SK-N-SH (cell line): ENCODE results near the gene TMEM184A. TPM values are rescaled to one million over a fixed set of nuclear protein-coding genes. Genes with fewer than 3 reads are reported as not detected.

ENCODE experiments used
- CTCF ChIA-PET: fragments of 300-600, 350-600 bp; formaldehyde crosslinking; extraction: SDS; loops from one replicate; lab custom pipeline; 2021; lab: Yijun Ruan, JAX
- POLR2A ChIA-PET: fragments of 350-600 bp; sonication (Branson Sonifier 250); formaldehyde crosslinking; extraction: SDS; loops from one replicate; lab custom pipeline; 2020; ENCODE audit warnings: antibody characterized with exemption, inconsistent platforms; lab: Yijun Ruan, JAX
- DNase-seq: peaks from one replicate; pipeline ENCODE4 v3.0.0; 2012
- H2AFZ ChIP-seq: fragments of 200-600 bp; sonication (generic); 2 replicates; pipeline ENCODE4 v1.8.1; 2016; ENCODE audit warnings: antibody characterized with exemption, mild to moderate bottlenecking, low read depth
- H3F3A ChIP-seq: fragments of 200-600 bp; sonication (generic); replicated peaks from 2 replicates; pipeline ENCODE3; 2016; ENCODE audit warnings: antibody characterized with exemption, mild to moderate bottlenecking; ENCODE audit not compliant: insufficient read depth
- H3K27ac ChIP-seq, 2 experiments: fragments of 200-500 bp in 1 of 2; fragments of 200-600 bp in 1 of 2; sonication (Bioruptor generic) in 1 of 2; sonication (generic), shearing (Covaris generic) in 1 of 2; 2 replicates each; pipeline versions ENCODE4 v1.5.1 to v1.6.1; 2014 to 2016; ENCODE audit warnings: low read depth in 2 of 2, inconsistent platforms in 1 of 2, low read length in 1 of 2, mild to moderate bottlenecking in 1 of 2, mixed read lengths in 1 of 2
- H3K27me3 ChIP-seq: fragments of 200-600 bp; sonication (generic), shearing (Covaris generic); 2 replicates; pipeline ENCODE4 v1.6.1; 2016; ENCODE audit warnings: mixed run types; ENCODE audit not compliant: insufficient read depth
- H3K36me3 ChIP-seq, 2 experiments: fragments of 200-500 bp in 1 of 2; fragments of 200-600 bp in 1 of 2; sonication (Bioruptor generic) in 1 of 2; sonication (generic) in 1 of 2; replicated peaks in 1 of 2; 2 replicates each; pipeline versions ENCODE3 to v1.5.1; 2014 to 2016; ENCODE audit warnings: low read length in 1 of 2, mild to moderate bottlenecking in 1 of 2; ENCODE audit not compliant: insufficient read depth in 2 of 2, control insufficient read depth in 1 of 2
- H3K4me1 ChIP-seq, 2 experiments: fragments of 200-500 bp in 1 of 2; fragments of 200-600 bp in 1 of 2; sonication (Bioruptor generic) in 1 of 2; sonication (generic), shearing (Covaris generic) in 1 of 2; 2 replicates each; pipeline versions ENCODE4 v1.5.1 to v1.6.1; 2014 to 2016; ENCODE audit warnings: low read depth in 1 of 2, low read length in 1 of 2, mixed run types in 1 of 2; ENCODE audit not compliant: insufficient read depth in 2 of 2, control insufficient read depth in 1 of 2
- H3K4me2 ChIP-seq: fragments of 200-600 bp; sonication (generic), shearing (Covaris generic); 2 replicates; pipeline ENCODE4 v1.6.1; 2017; ENCODE audit warnings: mixed run types
- H3K4me3 ChIP-seq, 2 experiments: fragments of 200-500 bp in 1 of 2; fragments of 200-600 bp in 1 of 2; sonication (Bioruptor generic) in 1 of 2; sonication (generic), shearing (Covaris generic) in 1 of 2; 2 replicates each; pipeline versions ENCODE4 v1.5.1 to v1.8.1; 2014 to 2016; ENCODE audit warnings: low read depth in 2 of 2, inconsistent platforms in 1 of 2, low read length in 1 of 2, mild to moderate bottlenecking in 1 of 2, mixed read lengths in 1 of 2, moderate library complexity in 1 of 2
- H3K79me2 ChIP-seq: fragments of 200-600 bp; sonication (generic); 2 replicates; pipeline ENCODE4 v1.8.1; 2017; ENCODE audit warnings: mild to moderate bottlenecking; ENCODE audit not compliant: insufficient read depth
- H3K9ac ChIP-seq: fragments of 200-600 bp; sonication (generic); 2 replicates; pipeline ENCODE4 v1.6.1; 2017; ENCODE audit warnings: mixed run types
- H3K9me2 ChIP-seq: fragments of 200-600 bp; sonication (generic); 2 replicates; pipeline ENCODE4 v1.6.1; 2017; ENCODE audit warnings: mixed run types
- H3K9me3 ChIP-seq: fragments of 200-600 bp; sonication (generic); 2 replicates; pipeline ENCODE4 v1.6.1; 2017; ENCODE audit warnings: mixed run types, mild to moderate bottlenecking, moderate library complexity
- H4K20me1 ChIP-seq: fragments of 200-600 bp; sonication (generic); 2 replicates; pipeline ENCODE4 v1.6.1; 2017; ENCODE audit warnings: mild to moderate bottlenecking, mixed run types; ENCODE audit not compliant: insufficient read depth
- ELF1 ChIP-seq: IDR thresholded peaks from 2 replicates; pipeline ENCODE4 v1.4.0; 2012
- EZH2phosphoT487 ChIP-seq: fragments of 200-600 bp; sonication (generic); IDR thresholded peaks from 2 replicates; pipeline ENCODE4 v1.6.1; 2017; ENCODE audit warnings: low read depth, mixed run types, mild to moderate bottlenecking, antibody characterized with exemption, moderate library complexity, borderline replicate concordance
- FOXJ3 ChIP-seq: sonication (generic); formaldehyde crosslinking; IDR thresholded peaks from 2 replicates; pipeline ENCODE4 v1.5.1; 2020; ENCODE audit warnings: mild to moderate bottlenecking, missing genetic modification reagents
- FOXM1 ChIP-seq: IDR thresholded peaks from 2 replicates; pipeline ENCODE4 v1.4.0; 2012; ENCODE audit warnings: low read depth, mild to moderate bottlenecking
- GABPA ChIP-seq: IDR thresholded peaks from 2 replicates; pipeline ENCODE4 v1.4.0; 2012; ENCODE audit warnings: low read depth, mild to moderate bottlenecking
- GATA2 ChIP-seq: sonication (generic); formaldehyde crosslinking; IDR thresholded peaks from 2 replicates; pipeline ENCODE4 v1.5.0; 2020; ENCODE audit warnings: mild to moderate bottlenecking, missing genetic modification reagents
- JUND ChIP-seq: IDR thresholded peaks from 2 replicates; pipeline ENCODE4 v1.4.0; 2012
- MAX ChIP-seq: IDR thresholded peaks from 2 replicates; pipeline ENCODE4 v1.4.0; 2012; ENCODE audit warnings: low read depth
- MXI1 ChIP-seq: IDR thresholded peaks from 2 replicates; pipeline ENCODE4 v1.6.1; 2012; ENCODE audit warnings: mild to moderate bottlenecking, low read depth, low read length, improper control_type of control experiment
- NFIC ChIP-seq: IDR thresholded peaks from 2 replicates; pipeline ENCODE4 v1.4.0; 2012; ENCODE audit warnings: borderline replicate concordance
- POLR2AphosphoS5 ChIP-seq: IDR thresholded peaks from 2 replicates; pipeline ENCODE4 v1.6.1; 2012; ENCODE audit warnings: low read depth, low read length
- RCOR1 ChIP-seq: fragments of 150-350 bp; IDR thresholded peaks from 2 replicates; pipeline ENCODE4 v1.6.1; 2017; ENCODE audit warnings: antibody characterized with exemption, low read length
- REST ChIP-seq: IDR thresholded peaks from 2 replicates; pipeline ENCODE4 v1.6.1; 2012; ENCODE audit warnings: mild to moderate bottlenecking, low read depth, low read length, moderate library complexity
- RFX5 ChIP-seq: IDR thresholded peaks from 2 replicates; pipeline ENCODE4 v1.6.1; 2012; ENCODE audit warnings: mild to moderate bottlenecking, improper control_type of control experiment, low read length
- RXRA ChIP-seq: IDR thresholded peaks from 2 replicates; pipeline ENCODE4 v1.4.0; 2012; ENCODE audit warnings: low read depth, mild to moderate bottlenecking, borderline replicate concordance
- SIN3A ChIP-seq: IDR thresholded peaks from 2 replicates; pipeline ENCODE4 v1.6.1; 2012; ENCODE audit warnings: low read depth, mild to moderate bottlenecking, low read length, moderate library complexity, borderline replicate concordance
- SMC3 ChIP-seq: IDR thresholded peaks from 2 replicates; pipeline ENCODE4 v1.6.1; 2012; ENCODE audit warnings: low read depth, low read length, improper control_type of control experiment
- TEAD4 ChIP-seq: IDR thresholded peaks from 2 replicates; pipeline ENCODE4 v1.4.0; 2012; ENCODE audit warnings: mild to moderate bottlenecking, borderline replicate concordance; ENCODE audit not compliant: insufficient read depth
- YY1 ChIP-seq: IDR thresholded peaks from 2 replicates; pipeline ENCODE4 v1.4.0; 2012; ENCODE audit warnings: low read depth, mild to moderate bottlenecking
- WGBS: methylation state at CpG from one replicate; pipeline ENCODE4 v1.1.6; 2017; ENCODE audit warnings: low lambda C conversion rate; 5-methylcytosine and 5-hydroxymethylcytosine counted together
- polyA plus RNA-seq, 3 experiments: library from polyadenylated mRNA; depleted of rRNA; stranded (reverse); fragments of >200 nt; gene quantifications; 2 replicates each; pipeline ENCODE4 v1.2.3, GENCODE V29; 2012
- TF ChIP-seq, protein P1 (sequence below): fragments of 150-350 bp; IDR thresholded peaks from 2 replicates; pipeline ENCODE4 v1.6.1; 2017; ENCODE audit warnings: antibody characterized with exemption, low read length, low read depth, borderline replicate concordance

TMEM184A gene
- polyA plus RNA-seq, 1 of the 3 experiments (the other 2 are of a cell fraction), result 1.5 TPM

- H3F3A ChIP-seq, result peaks cover 11% of the 10 kb centered on the region
- H3K4me3 ChIP-seq, result no peak overlapping the region
- TF ChIP-seq YY1, result no peak
- no peak for TF ChIP-seq GABPA
- TF ChIP-seq REST, result no peak
- no peak for TF ChIP-seq JUND
- no peak for TF ChIP-seq EZH2phosphoT487
- TF ChIP-seq RFX5, result no peak
- TF ChIP-seq MXI1, result no peak
- TF ChIP-seq RXRA, result no peak
- no peak for TF ChIP-seq FOXM1
- TF ChIP-seq, all 33 proteins: peak for 0
- peaks cover 33% of the 10 kb centered on the region for H3K79me2 ChIP-seq
- ChIA-PET POLR2A (no interaction called here), CTCF (interaction anchor here (0.6 to 4.2 kb wide), 15 partner anchors 9 to 487 kb away, joined by 3 to 18 read pairs (median 4); partner anchors contain the start of gene TMEM184A)
- no peak overlapping the region for H2AFZ ChIP-seq
- peak overlapping the region in 1 of 2 experiments; percentile 7; a peak in 1 of 4 replicates for H3K27ac ChIP-seq
- no peaks in the 10 kb centered on the region for H3K27me3 ChIP-seq
- no peak for DNase-seq
- no peaks in the 10 kb centered on the region for H3K9me3 ChIP-seq
- H3K4me1 ChIP-seq, result peaks cover 5 to 29% of the 10 kb centered on the region in 2 experiments; a peak in 2 of 4 replicates
- no peaks in the 10 kb centered on the region for H3K9me2 ChIP-seq
- H3K9ac ChIP-seq, result no peak overlapping the region
- WGBS, result 87% methylated on average over 31 of the region's 35 CpGs
- H3K36me3 ChIP-seq, result peaks cover 9 to 17% of the 10 kb centered on the region in 2 experiments
- H4K20me1 ChIP-seq, result peaks cover 23% of the 10 kb centered on the region
- H3K4me2 ChIP-seq, result no peak overlapping the region
Observed at GRCh38 chr7:1505731-1506550, 50.1 kb downstream of the TMEM184A start.

- Histone ChIP-seq H3K4me2 (peak within 1 kb of the TSS; percentile 100), H3K9me2 (no peaks in the 10 kb centered on the region), H3K36me3 (peaks cover 18 to 33% of the 10 kb centered on the region in 2 experiments), H4K20me1 (peaks cover 31% of the 10 kb centered on the region), H3K4me1 (peaks cover 5 to 29% of the 10 kb centered on the region in 2 experiments; a peak in 2 of 4 replicates), H3K4me3 (peak within 1 kb of the TSS; percentile 87 to 96), H3K79me2 (peaks cover 42% of the 10 kb centered on the region), H3K27ac (peak within 1 kb of the TSS; percentile 50 to 72; a peak in 2 of 4 replicates), H3K9ac (peak within 1 kb of the TSS; percentile 95), H2AFZ (peak within 1 kb of the TSS; percentile 89), H3K9me3 (no peaks in the 10 kb centered on the region), H3F3A (peaks cover 11% of the 10 kb centered on the region), H3K27me3 (no peaks in the 10 kb centered on the region)
- POLR2A ChIA-PET, result interaction anchor here (0.5 kb wide), 1 partner anchor 39 kb away, joined by 3 read pairs; no protein-coding TSS in a partner anchor
- WGBS, result 1% methylated on average over 67 of the region's 118 CpGs
- CTCF ChIA-PET, result interaction anchor here (0.6 to 4.3 kb wide), 20 partner anchors 10 to 77 kb away, joined by 3 to 31 read pairs (median 4); partner anchors contain the start of gene TMEM184A
- peak; percentile 100 for DNase-seq
- TF ChIP-seq FOXM1, result no peak
- TF ChIP-seq MAX, result peak; percentile 98
- peak; percentile 92 for TF ChIP-seq ELF1
- no peak for TF ChIP-seq GATA2 (CRISPR knock-in tag)
- peak; percentile 31; the same call in 1 of the 2 replicates for TF ChIP-seq NFIC
- no peak for TF ChIP-seq TEAD4
- 0 out of 2 replicates have a peak, but pooled peaks have one; percentile 92 for TF ChIP-seq SIN3A
- peak; percentile 98 for TF ChIP-seq FOXJ3 (CRISPR knock-in tag)
- peak; percentile 41 for TF ChIP-seq SMC3
- TF ChIP-seq RCOR1, result no peak; the same call in 1 of the 2 replicates
- TF ChIP-seq POLR2AphosphoS5, result peak; percentile 92
- TF ChIP-seq YY1, result peak; percentile 68; the same call in 1 of the 2 replicates
- TF ChIP-seq, protein P1, sequence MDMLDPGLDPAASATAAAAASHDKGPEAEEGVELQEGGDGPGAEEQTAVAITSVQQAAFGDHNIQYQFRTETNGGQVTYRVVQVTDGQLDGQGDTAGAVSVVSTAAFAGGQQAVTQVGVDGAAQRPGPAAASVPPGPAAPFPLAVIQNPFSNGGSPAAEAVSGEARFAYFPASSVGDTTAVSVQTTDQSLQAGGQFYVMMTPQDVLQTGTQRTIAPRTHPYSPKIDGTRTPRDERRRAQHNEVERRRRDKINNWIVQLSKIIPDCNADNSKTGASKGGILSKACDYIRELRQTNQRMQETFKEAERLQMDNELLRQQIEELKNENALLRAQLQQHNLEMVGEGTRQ, result no peak
Observed at GRCh38 chr7:1503816-1504775, 51.9 kb downstream of the TMEM184A start, which contains the start of gene INTS1. Gene INTS1, minus strand, starts transcription at chr7:1504389. Its CDS starts 429 bp downstream, at chr7:1503960.
